OCI-LY1 (cell line): ENCODE results near the gene TMBIM6.

Source experiments
- H2AFZ ChIP-seq: fragments of 200-600 bp; sonication (generic), shearing (Covaris generic); 2 replicates; pipeline ENCODE4 v1.6.0; 2014; ENCODE audit warnings: antibody characterized with exemption, mild to moderate bottlenecking, low read length
- H3F3A ChIP-seq: fragments of 200-600 bp; sonication (generic), shearing (Covaris generic); 2 replicates; pipeline ENCODE4 v1.6.0; 2014; ENCODE audit warnings: mild to moderate bottlenecking, antibody characterized with exemption, low read length, moderate library complexity; ENCODE audit not compliant: insufficient read depth
- H3K27ac ChIP-seq: fragments of 200-600 bp; sonication (generic); 2 replicates; pipeline ENCODE4 v1.5.1; 2014; ENCODE audit warnings: low read length, mixed run types, mild to moderate bottlenecking, low read depth; ENCODE audit not compliant: poor library complexity, severe bottlenecking
- H3K27me3 ChIP-seq: fragments of 200-600 bp; sonication (generic); 2 replicates; pipeline ENCODE4 v1.6.0; 2014; ENCODE audit warnings: antibody characterized with exemption, mild to moderate bottlenecking, low read length, moderate library complexity; ENCODE audit not compliant: insufficient read depth
- H3K36me3 ChIP-seq: fragments of 200-600 bp; sonication (generic); 2 replicates; pipeline ENCODE4 v1.6.1; 2014; ENCODE audit warnings: mild to moderate bottlenecking, antibody characterized with exemption, low read length, moderate library complexity, mixed read lengths; ENCODE audit not compliant: insufficient read depth
- H3K4me1 ChIP-seq: fragments of 200-600 bp; sonication (generic); 2 replicates; pipeline ENCODE4 v1.5.1; 2014; ENCODE audit warnings: mild to moderate bottlenecking, low read length, moderate library complexity; ENCODE audit not compliant: insufficient read depth, severe bottlenecking
- H3K4me2 ChIP-seq: fragments of 200-600 bp; sonication (generic), shearing (Covaris generic); 2 replicates; pipeline ENCODE4 v1.6.1; 2014; ENCODE audit warnings: low read length
- H3K4me3 ChIP-seq: fragments of 200-600 bp; sonication (generic); 2 replicates; pipeline ENCODE4 v1.5.1; 2014; ENCODE audit warnings: low read length, low read depth, mild to moderate bottlenecking, mixed read lengths; ENCODE audit not compliant: poor library complexity, severe bottlenecking
- H3K79me2 ChIP-seq: fragments of 200-600 bp; shearing (Covaris generic); 2 replicates; pipeline ENCODE4 v1.6.1; 2016; ENCODE audit warnings: mixed run types, low read length, mixed read lengths; ENCODE audit not compliant: insufficient read depth
- H3K9ac ChIP-seq: fragments of 200-600 bp; sonication (generic), shearing (Covaris generic); 2 replicates; pipeline ENCODE4 v1.6.1; 2014; ENCODE audit warnings: mild to moderate bottlenecking, low read length, mixed read lengths
- H3K9me2 ChIP-seq: fragments of 200-600 bp; sonication (generic), shearing (Covaris generic); 2 replicates; pipeline ENCODE4 v1.6.1; 2014; ENCODE audit warnings: low read depth, mild to moderate bottlenecking, low read length, mixed read lengths
- H3K9me3 ChIP-seq: fragments of 200-600 bp; shearing (Covaris generic); 2 replicates; pipeline ENCODE4 v1.6.1; 2014; ENCODE audit warnings: low read length, mixed read lengths
- H4K20me1 ChIP-seq: fragments of 200-600 bp; sonication (generic), shearing (Covaris generic); 2 replicates; pipeline ENCODE4 v1.6.0; 2016; ENCODE audit warnings: mild to moderate bottlenecking, low read length; ENCODE audit not compliant: insufficient read depth
- EZH2 ChIP-seq: fragments of 200-600 bp; sonication (generic), shearing (Covaris generic); IDR thresholded peaks from 2 replicates; pipeline ENCODE4 v1.8.0; 2017; ENCODE audit warnings: borderline replicate concordance, mixed run types, mild to moderate bottlenecking, antibody characterized with exemption, low read length, moderate library complexity, mixed read lengths
- TF ChIP-seq, protein P1 (sequence below): fragments of 200-600 bp; sonication (generic), shearing (Covaris generic); IDR thresholded peaks from 2 replicates; pipeline ENCODE4 v1.5.1; 2017; ENCODE audit warnings: mild to moderate bottlenecking, antibody characterized with exemption, low read length, moderate library complexity, mixed read lengths

The TMBIM6 gene

DNA sequence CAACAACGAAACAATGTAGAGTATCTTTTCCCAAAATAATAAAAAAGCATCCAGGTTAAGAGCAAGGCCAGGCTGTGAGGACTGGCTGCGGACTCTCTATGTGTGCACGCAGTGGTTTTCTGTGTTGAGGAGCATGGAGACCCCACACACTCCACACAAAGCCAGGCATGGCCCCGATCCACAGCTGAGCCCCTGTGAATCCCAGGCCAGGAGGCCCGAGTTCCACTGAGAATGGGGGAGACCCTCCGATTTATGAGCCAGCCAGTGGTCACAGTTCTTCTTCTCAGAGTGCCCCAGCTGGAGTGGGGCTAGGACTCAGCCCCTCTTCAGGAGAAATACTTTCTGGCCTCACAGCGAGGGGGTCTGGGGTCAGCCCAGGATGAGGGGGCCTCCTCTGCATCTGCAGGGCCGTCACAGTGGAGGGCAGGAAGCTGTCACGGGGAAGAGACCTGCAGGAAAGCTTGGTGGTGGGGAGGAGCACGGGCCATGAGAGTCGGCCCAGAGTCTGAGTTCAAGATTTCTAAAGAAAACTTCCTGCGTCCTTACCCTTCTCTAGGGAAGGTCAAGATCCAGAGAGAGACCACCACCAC lies 66.7 kb downstream of the TMBIM6 start:
- TF ChIP-seq, protein P1, sequence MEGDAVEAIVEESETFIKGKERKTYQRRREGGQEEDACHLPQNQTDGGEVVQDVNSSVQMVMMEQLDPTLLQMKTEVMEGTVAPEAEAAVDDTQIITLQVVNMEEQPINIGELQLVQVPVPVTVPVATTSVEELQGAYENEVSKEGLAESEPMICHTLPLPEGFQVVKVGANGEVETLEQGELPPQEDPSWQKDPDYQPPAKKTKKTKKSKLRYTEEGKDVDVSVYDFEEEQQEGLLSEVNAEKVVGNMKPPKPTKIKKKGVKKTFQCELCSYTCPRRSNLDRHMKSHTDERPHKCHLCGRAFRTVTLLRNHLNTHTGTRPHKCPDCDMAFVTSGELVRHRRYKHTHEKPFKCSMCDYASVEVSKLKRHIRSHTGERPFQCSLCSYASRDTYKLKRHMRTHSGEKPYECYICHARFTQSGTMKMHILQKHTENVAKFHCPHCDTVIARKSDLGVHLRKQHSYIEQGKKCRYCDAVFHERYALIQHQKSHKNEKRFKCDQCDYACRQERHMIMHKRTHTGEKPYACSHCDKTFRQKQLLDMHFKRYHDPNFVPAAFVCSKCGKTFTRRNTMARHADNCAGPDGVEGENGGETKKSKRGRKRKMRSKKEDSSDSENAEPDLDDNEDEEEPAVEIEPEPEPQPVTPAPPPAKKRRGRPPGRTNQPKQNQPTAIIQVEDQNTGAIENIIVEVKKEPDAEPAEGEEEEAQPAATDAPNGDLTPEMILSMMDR: no peak
- TF ChIP-seq EZH2: no peak
- Histone ChIP-seq H3F3A (no peaks in the 10 kb centered on the region), H4K20me1 (no peaks in the 10 kb centered on the region), H3K9me2 (no peaks in the 10 kb centered on the region), H3K9me3 (no peaks in the 10 kb centered on the region), H3K9ac (no peak overlapping the region), H3K79me2 (no peaks in the 10 kb centered on the region), H3K4me2 (no peak overlapping the region), H3K27me3 (no peaks in the 10 kb centered on the region), H2AFZ (no peak overlapping the region), H3K27ac (no peak overlapping the region), H3K36me3 (no peaks in the 10 kb centered on the region; the same call in 1 of the 2 replicates), H3K4me3 (no peak overlapping the region), H3K4me1 (peaks cover 24% of the 10 kb centered on the region)

DNA sequence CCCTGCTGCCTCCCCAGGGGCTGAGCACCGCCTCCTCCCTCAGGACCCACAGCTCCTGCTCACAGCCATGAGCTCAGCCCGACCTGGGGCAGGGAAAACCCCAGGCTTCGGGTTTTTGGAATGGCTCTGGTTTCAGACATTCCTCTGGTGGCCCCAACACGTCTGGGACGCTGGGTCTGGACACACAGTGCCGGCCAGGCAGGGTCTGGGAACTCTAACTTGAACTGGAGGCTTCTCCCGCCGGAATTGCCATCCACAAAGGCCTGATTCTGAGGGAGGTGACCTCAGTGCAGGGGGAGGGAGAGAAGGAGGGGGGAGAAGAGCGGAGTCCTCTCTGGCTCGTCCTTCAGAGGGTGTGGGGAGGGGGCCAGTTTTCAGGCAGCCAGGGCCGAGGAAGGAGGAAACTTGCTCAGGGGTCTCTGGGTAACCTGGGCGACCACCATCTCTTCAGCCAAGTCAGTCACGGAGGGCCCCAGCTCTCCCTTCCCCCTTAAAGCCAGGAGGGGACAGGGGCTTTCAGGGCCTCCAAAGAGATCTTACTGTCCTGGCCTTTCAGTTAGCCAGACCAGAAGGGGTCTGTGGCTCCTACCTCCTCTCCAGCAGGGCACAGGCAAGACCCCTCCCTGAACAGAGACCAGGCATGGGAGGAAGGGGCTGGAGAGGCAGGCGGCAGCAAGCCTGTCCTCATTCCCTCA lies 67.5 kb downstream of the TMBIM6 start:
- Histone ChIP-seq H3K9ac (no peak overlapping the region), H3K4me1 (peaks cover 24% of the 10 kb centered on the region), H3K4me2 (no peak overlapping the region), H3K4me3 (no peak overlapping the region), H3F3A (no peaks in the 10 kb centered on the region), H3K36me3 (no peaks in the 10 kb centered on the region; the same call in 1 of the 2 replicates), H3K27me3 (no peaks in the 10 kb centered on the region), H3K79me2 (no peaks in the 10 kb centered on the region), H2AFZ (no peak overlapping the region), H3K9me2 (no peaks in the 10 kb centered on the region), H3K9me3 (no peaks in the 10 kb centered on the region), H3K27ac (no peak overlapping the region), H4K20me1 (no peaks in the 10 kb centered on the region)
- no peak for TF ChIP-seq EZH2
- TF ChIP-seq, protein P1: no peak

GRCh38 chr12:49809381-49809905 lies 68.1 kb downstream of the TMBIM6 start:
- no peaks in the 10 kb centered on the region for H3K27me3 ChIP-seq
- no peak for TF ChIP-seq EZH2
- TF ChIP-seq, protein P1: no peak
- no peak overlapping the region for H3K27ac ChIP-seq
- no peak overlapping the region for H3K9ac ChIP-seq
- no peak overlapping the region for H2AFZ ChIP-seq
- peaks cover 24% of the 10 kb centered on the region for H3K4me1 ChIP-seq
- no peak overlapping the region for H3K4me2 ChIP-seq
- no peaks in the 10 kb centered on the region for H3K9me2 ChIP-seq
- no peaks in the 10 kb centered on the region for H4K20me1 ChIP-seq
- no peak overlapping the region for H3K4me3 ChIP-seq
- no peaks in the 10 kb centered on the region for H3F3A ChIP-seq
- no peaks in the 10 kb centered on the region; the same call in 1 of the 2 replicates for H3K36me3 ChIP-seq
- H3K79me2 ChIP-seq: no peaks in the 10 kb centered on the region
- H3K9me3 ChIP-seq: no peaks in the 10 kb centered on the region
